ENCODE results near the gene FUT3. TPM values are rescaled to one million over a fixed set of nuclear protein-coding genes. Genes with fewer than 3 reads are reported as not detected.

Gene FUT3
- total RNA-seq, 1 donor from 2014 or later = 16.1 TPM

GRCh38 chr19:5803441-5803751 is 47.9 kb downstream of the FUT3 start:
- Histone ChIP-seq H3K36me3 (ENCODE audit: control insufficient read depth, insufficient read depth, low read length) (no peaks in the 10 kb centered on the region), H3K4me3 (ENCODE audit: low read depth, low read length) (peak overlapping the region; percentile 24), H3K27me3 (ENCODE audit: control insufficient read depth, insufficient read depth, low read length) (peaks cover 9% of the 10 kb centered on the region)
- no peak for FAIRE-seq
- TF ChIP-seq CTCF (IDR thresholded peaks at IDR 0.05; ENCODE audit: insufficient read depth, low read length, severe bottlenecking) = no peak
- DNase-seq (ENCODE audit: low read depth) = peak; percentile 15

GRCh38 chr19:5801796-5802619 is 49.2 kb downstream of the FUT3 start:
- no peak for FAIRE-seq

GRCh38 chr19:5800361-5801270 is 50.6 kb downstream of the FUT3 start:
- H3K36me3 ChIP-seq (ENCODE audit: control insufficient read depth, insufficient read depth, low read length) = no peaks in the 10 kb centered on the region
- FAIRE-seq = no peak
- H3K27me3 ChIP-seq (ENCODE audit: control insufficient read depth, insufficient read depth, low read length) = peaks cover 6% of the 10 kb centered on the region

More at GRCh38 chr19:5801796-5802619, 49.2 kb downstream of the FUT3 start:
- no peak for DNase-seq (ENCODE audit: low read depth)
- H3K4me3 ChIP-seq (ENCODE audit: low read depth, low read length) = no peak overlapping the region
- TF ChIP-seq CTCF (IDR thresholded peaks at IDR 0.05; ENCODE audit: insufficient read depth, low read length, severe bottlenecking) = no peak
- H3K36me3 ChIP-seq (ENCODE audit: control insufficient read depth, insufficient read depth, low read length) = no peaks in the 10 kb centered on the region
- peaks cover 9% of the 10 kb centered on the region for H3K27me3 ChIP-seq (ENCODE audit: control insufficient read depth, insufficient read depth, low read length)

GRCh38 chr19:5799247-5800241 is 51.7 kb downstream of the FUT3 start:
- Histone ChIP-seq H3K36me3 (ENCODE audit: control insufficient read depth, insufficient read depth, low read length) (no peaks in the 10 kb centered on the region), H3K27me3 (ENCODE audit: control insufficient read depth, insufficient read depth, low read length) (peaks cover 4% of the 10 kb centered on the region), H3K4me3 (ENCODE audit: low read depth, low read length) (no peak overlapping the region)
- TF ChIP-seq CTCF (IDR thresholded peaks at IDR 0.05; ENCODE audit: insufficient read depth, low read length, severe bottlenecking) = no peak
- FAIRE-seq = no peak
- no peak for DNase-seq (ENCODE audit: low read depth)

More at GRCh38 chr19:5800361-5801270, 50.6 kb downstream of the FUT3 start:
- DNase-seq (ENCODE audit: low read depth) = no peak
- H3K4me3 ChIP-seq (ENCODE audit: low read depth, low read length) = no peak overlapping the region
- no peak for TF ChIP-seq CTCF (IDR thresholded peaks at IDR 0.05; ENCODE audit: insufficient read depth, low read length, severe bottlenecking)

GRCh38 chr19:5798244-5798643 is 53.0 kb downstream of the FUT3 start:
- Histone ChIP-seq H3K36me3 (ENCODE audit: control insufficient read depth, insufficient read depth, low read length) (no peaks in the 10 kb centered on the region), H3K4me3 (ENCODE audit: low read depth, low read length) (no peak overlapping the region), H3K27me3 (ENCODE audit: control insufficient read depth, insufficient read depth, low read length) (peaks cover 4% of the 10 kb centered on the region)
- FAIRE-seq (no peak), DNase-seq (ENCODE audit: low read depth) (no peak)
- no peak for TF ChIP-seq CTCF (IDR thresholded peaks at IDR 0.05; ENCODE audit: insufficient read depth, low read length, severe bottlenecking)

All from bronchial epithelial cell (primary cell).